Pancreas (tissue), 10 donors: ENCODE measurements around the gene ARID4B. TPM values are rescaled to one million over a fixed set of nuclear protein-coding genes. Genes with fewer than 3 reads are reported as not detected.

Experiments
- ATAC-seq, 4 donors: fragments of 200-7000 bp; cut with Tn5 transposase; one replicate each; pipeline versions ENCODE4 v1.8.0 to v1.9.1; 2020; ENCODE audit warnings: mild to moderate bottlenecking in 4 of 4, moderate library complexity in 4 of 4
- DNase-seq, 6 donors: peaks; one replicate each; pipeline ENCODE4 v3.0.0-alpha.2; 2020
- FAIRE-seq: peaks from 2 replicates; lab custom pipeline; 2012; peaks lifted over from hg19 to GRCh38; lab: Jason Lieb, UNC
- H3K27ac ChIP-seq, 4 donors: fragments of 200-600 bp; sonication (generic); 1 replicate in 3 of 4; 2 replicates in 1 of 4; pipeline versions ENCODE4 v1.5.0 to v1.8.0; 2020
- H3K27me3 ChIP-seq, 4 donors: fragments of 200-600 bp; one replicate each; pipeline ENCODE4 v1.8.0; 2021
- H3K36me3 ChIP-seq, 3 donors: fragments of 200-600 bp; sonication (generic) in 1 of 3; one replicate each; pipeline versions ENCODE4 v1.5.0 to v1.8.0; 2020 to 2021
- H3K4me1 ChIP-seq, 3 donors: fragments of 200-600 bp; one replicate each; pipeline ENCODE4 v1.8.0; 2021
- H3K4me3 ChIP-seq, 4 donors: fragments of 200-600 bp; sonication (generic) in 2 of 4; one replicate each; pipeline versions ENCODE4 v1.5.0 to v1.8.0; 2020 to 2021
- H3K9me3 ChIP-seq, 4 donors: fragments of 200-600 bp; one replicate each; pipeline ENCODE4 v1.8.0; 2021
- WGBS, 2 donors: extraction: QIAGEN DNeasy Blood & Tissue Kit; methylation state at CpG; one replicate each; pipeline ENCODE4 v1.1.7; 2013; 5-methylcytosine and 5-hydroxymethylcytosine counted together
- intact Hi-C, 3 donors: fragments of 100-400 bp; cut with DNase I; formaldehyde crosslinking; loops; one replicate each; pipeline versions ENCODE4 v1.11.1 to v1.14.2; 2022
- polyA plus RNA-seq, 2 donors: library from polyadenylated mRNA; stranded (reverse); fragments of 200-250 nt; gene quantifications; one replicate each; pipeline ENCODE4 v1.2.3, GENCODE V29; 2013
- total RNA-seq, 6 donors: library from RNA; stranded (reverse); fragmentation: NEBNext Ultra II Directional in 4 of 6; extraction: Animal tissue kit (Norgen Biotek cat#: 25700) in 4 of 6; gene quantifications; one replicate each; pipeline versions ENCODE4 v1.2.1 to v1.2.4, GENCODE V29; 2021 to 2023
- TF ChIP-seq, protein P1 (sequence below), 4 donors: fragments of 200-600 bp; sonication (generic) in 3 of 4; IDR thresholded peaks; one replicate each; pipeline versions ENCODE4 v1.5.0 to v1.8.0; 2021; ENCODE audit warnings: antibody characterized with exemption in 4 of 4
- donor health status: healthy with polysubstance abuse.
- donor health status: DM: no; HTN: no; CAD: no; lungs with moderate emphysema.
- donor health status: DM: no; HTN: no; CAD: no.
- donor health status: control.
- donor health status: control.
- donor health status: Bipolar disorder and iron deficiency.
- donor health status: DM: yes; HTN: yes; CAD: no.
- donor health status: DM: no; HTN: no; CAD: no.
- donor health status: DM: no; HTN: no; CAD: no.
- donor health status: DM: yes; HTN: yes; CAD: no.

ARID4B gene
- total and polyA plus RNA-seq, 8 donors, result 12.5 to 26.6 (median 16.7) TPM

DNA sequence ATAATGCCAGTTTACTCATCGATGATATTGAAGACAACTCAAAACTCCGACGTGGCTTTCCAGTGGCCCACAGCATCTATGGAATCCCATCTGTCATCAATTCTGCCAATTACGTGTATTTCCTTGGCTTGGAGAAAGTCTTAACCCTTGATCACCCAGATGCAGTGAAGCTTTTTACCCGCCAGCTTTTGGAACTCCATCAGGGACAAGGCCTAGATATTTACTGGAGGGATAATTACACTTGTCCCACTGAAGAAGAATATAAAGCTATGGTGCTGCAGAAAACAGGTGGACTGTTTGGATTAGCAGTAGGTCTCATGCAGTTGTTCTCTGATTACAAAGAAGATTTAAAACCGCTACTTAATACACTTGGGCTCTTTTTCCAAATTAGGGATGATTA lies 14.1 kb upstream of the ARID4B start:
- H3K4me3 ChIP-seq, result no peak overlapping the region
- WGBS, 2 donors, result 54% methylated on average over 6 of the region's 6 CpGs
- no peak for FAIRE-seq

DNA sequence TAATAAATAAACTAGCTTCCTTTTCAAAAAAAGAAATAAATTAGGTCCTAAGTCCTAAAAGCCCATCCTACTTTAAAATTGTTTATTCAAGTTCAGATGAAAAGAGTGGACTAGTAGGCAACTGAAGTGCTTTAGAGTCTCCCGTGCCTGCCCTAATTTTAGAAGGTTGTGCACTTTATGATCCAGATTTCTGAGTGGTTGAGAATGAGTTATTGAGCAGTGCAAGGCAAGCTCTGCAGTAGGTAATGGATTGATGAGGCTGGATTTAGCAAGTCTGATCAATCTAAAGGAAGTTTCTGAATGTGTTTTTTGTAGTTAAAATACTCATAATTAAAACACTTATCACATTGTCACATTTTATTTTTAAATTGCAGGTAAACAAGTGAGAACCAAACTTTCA lies 13.4 kb upstream of the ARID4B start:
- Histone ChIP-seq H3K9me3 (no peaks in the 10 kb centered on the region), H3K36me3 (peaks cover 0 to 22% (median 0%) of the 10 kb centered on the region in 3 donors), H3K4me1 (no peaks in the 10 kb centered on the region), H3K27me3 (no peaks in the 10 kb centered on the region), H3K4me3 (no peak overlapping the region), H3K27ac (no peak overlapping the region)
- intact Hi-C loops, result no loop called here
- FAIRE-seq (no peak), DNase-seq (no peak), ATAC-seq (peak in 1 of 4 donors; percentile 22)
- TF ChIP-seq, protein P1, sequence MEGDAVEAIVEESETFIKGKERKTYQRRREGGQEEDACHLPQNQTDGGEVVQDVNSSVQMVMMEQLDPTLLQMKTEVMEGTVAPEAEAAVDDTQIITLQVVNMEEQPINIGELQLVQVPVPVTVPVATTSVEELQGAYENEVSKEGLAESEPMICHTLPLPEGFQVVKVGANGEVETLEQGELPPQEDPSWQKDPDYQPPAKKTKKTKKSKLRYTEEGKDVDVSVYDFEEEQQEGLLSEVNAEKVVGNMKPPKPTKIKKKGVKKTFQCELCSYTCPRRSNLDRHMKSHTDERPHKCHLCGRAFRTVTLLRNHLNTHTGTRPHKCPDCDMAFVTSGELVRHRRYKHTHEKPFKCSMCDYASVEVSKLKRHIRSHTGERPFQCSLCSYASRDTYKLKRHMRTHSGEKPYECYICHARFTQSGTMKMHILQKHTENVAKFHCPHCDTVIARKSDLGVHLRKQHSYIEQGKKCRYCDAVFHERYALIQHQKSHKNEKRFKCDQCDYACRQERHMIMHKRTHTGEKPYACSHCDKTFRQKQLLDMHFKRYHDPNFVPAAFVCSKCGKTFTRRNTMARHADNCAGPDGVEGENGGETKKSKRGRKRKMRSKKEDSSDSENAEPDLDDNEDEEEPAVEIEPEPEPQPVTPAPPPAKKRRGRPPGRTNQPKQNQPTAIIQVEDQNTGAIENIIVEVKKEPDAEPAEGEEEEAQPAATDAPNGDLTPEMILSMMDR (IDR thresholded peaks at IDR 0.05), result no peak
- 45 to 56% methylated on average over 1 of the region's 1 CpG for WGBS, 2 donors

More for the DNA sequence above, 14.1 kb upstream of the ARID4B start:
- DNase-seq (no peak), ATAC-seq (no peak)
- Histone ChIP-seq H3K9me3 (no peaks in the 10 kb centered on the region), H3K4me1 (no peaks in the 10 kb centered on the region), H3K27me3 (no peaks in the 10 kb centered on the region), H3K27ac (no peak overlapping the region), H3K36me3 (peaks cover 0 to 15% (median 0%) of the 10 kb centered on the region in 3 donors)
- intact Hi-C loops, result no loop called here
- TF ChIP-seq, protein P1 (IDR thresholded peaks at IDR 0.05), result no peak

DNA sequence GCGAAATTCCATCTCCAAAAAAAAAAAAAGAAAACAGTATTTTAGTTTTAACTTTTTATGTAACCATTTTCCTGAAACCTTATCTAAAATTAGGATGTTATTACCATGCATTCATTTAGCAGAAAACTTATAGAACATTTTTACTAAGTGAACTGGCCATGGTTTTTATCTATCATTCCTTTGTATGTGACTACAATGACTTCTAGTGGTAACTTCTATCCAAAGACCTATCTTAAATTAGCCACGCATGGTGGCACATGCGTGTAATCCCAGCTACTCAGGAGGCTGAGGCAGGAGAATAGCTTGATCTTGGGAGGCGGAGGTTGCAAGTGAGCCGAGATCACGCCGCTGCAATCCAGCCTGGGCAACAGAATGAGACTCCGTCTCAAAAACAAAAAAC lies 11.8 kb upstream of the ARID4B start:
- WGBS, 2 donors, result 79 to 82% methylated on average over 8 of the region's 8 CpGs
- ATAC-seq (no peak), DNase-seq (no peak), FAIRE-seq (no peak)
- intact Hi-C loops, result no loop called here
- TF ChIP-seq, protein P1 (IDR thresholded peaks at IDR 0.05), result no peak
- H3K36me3 ChIP-seq, result peaks cover 0 to 26% (median 0%) of the 10 kb centered on the region in 3 donors
- no peak overlapping the region for H3K4me3 ChIP-seq
- H3K27ac ChIP-seq, result no peak overlapping the region
- no peaks in the 10 kb centered on the region for H3K27me3 ChIP-seq
- no peaks in the 10 kb centered on the region for H3K4me1 ChIP-seq
- no peaks in the 10 kb centered on the region for H3K9me3 ChIP-seq

DNA sequence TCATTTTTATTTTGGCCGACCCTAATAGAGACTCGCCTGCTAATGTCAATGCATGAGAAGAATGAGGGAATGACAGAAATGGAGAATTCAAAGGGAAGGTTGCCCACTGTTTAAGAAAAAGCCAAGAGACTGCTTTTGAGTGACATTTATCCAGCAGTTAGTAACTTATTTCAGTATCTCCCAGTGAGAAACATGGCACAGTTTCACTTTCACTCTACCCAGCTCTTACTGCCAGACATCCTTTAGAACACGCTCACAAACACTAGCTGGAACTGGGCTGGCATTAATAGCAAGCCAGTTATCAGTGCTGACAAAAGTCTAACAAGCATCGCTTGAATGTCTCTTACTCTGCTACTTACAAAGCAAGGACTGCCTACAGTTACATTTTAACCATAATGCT lies 8.9 kb upstream of the ARID4B start:
- WGBS, 2 donors, result 74 to 80% methylated on average over 4 of the region's 4 CpGs
- intact Hi-C loops, result no loop called here
- DNase-seq (no peak), FAIRE-seq (no peak), ATAC-seq (peak in 3 of 4 donors; percentile 67 to 88 (median 72))
- TF ChIP-seq, protein P1 (IDR thresholded peaks at IDR 0.05), result no peak
- Histone ChIP-seq H3K27ac (peak overlapping the region in 1 of 4 donors; percentile 57), H3K27me3 (no peaks in the 10 kb centered on the region), H3K9me3 (no peaks in the 10 kb centered on the region), H3K4me1 (peaks cover 0 to 3% (median under 1%) of the 10 kb centered on the region in 3 donors), H3K4me3 (no peak overlapping the region), H3K36me3 (peaks cover 0 to 19% (median 0%) of the 10 kb centered on the region in 3 donors)

DNA sequence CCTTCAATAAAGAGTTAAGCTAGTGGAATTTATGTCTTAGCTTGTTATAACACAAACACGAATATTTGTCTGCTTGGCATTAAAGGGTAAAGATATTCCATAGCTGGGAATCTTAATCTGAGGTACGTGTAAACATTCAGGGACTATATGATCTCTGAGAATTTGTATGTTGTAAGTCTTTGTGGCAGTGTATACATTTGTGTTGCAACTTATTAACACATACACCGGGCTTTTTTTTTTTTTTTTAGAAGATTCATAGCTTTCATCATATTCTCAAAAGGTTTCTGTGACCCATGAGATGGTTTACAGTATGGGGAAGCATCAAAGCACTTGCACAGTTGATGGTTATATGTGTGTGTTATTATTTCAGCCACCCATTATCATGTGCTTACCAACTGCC lies 3.4 kb upstream of the ARID4B start:
- Histone ChIP-seq H3K36me3 (peaks cover 0 to 5% (median 0%) of the 10 kb centered on the region in 3 donors), H3K27me3 (no peaks in the 10 kb centered on the region), H3K4me1 (peaks cover 6 to 27% (median 19%) of the 10 kb centered on the region in 3 donors), H3K27ac (no peak overlapping the region), H3K4me3 (no peak overlapping the region), H3K9me3 (no peaks in the 10 kb centered on the region)
- no peak for ATAC-seq
- 35 to 44% methylated on average over 3 of the region's 3 CpGs for WGBS, 2 donors
- no peak for FAIRE-seq
- no peak for DNase-seq
- TF ChIP-seq, protein P1 (IDR thresholded peaks at IDR 0.05), result no peak
- intact Hi-C loops, result no loop called here
